ENCODE measurements around the gene TSFM.
"Not testable (repeated sequence)": the region's sequence is repeated elsewhere in the genome, so short reads cannot be mapped to it uniquely, and the experiment has no call there.

Gene TSFM

GRCh38 chr12:57815177-57816000, 32.8 kb downstream of the TSFM start:
- no peak for DNase-seq (ENCODE audit: low read depth, low spot score)

GRCh38 chr12:57816001-57816854, 33.6 kb downstream of the TSFM start:
- DNase-seq (ENCODE audit: low read depth, low spot score), result no peak

- no peak for DNase-seq (ENCODE audit: low read depth, low spot score)
Measured at GRCh38 chr12:57816855-57817151, 34.2 kb downstream of the TSFM start.

GRCh38 chr12:57817261-57817989, 34.8 kb downstream of the TSFM start:
- no peak for DNase-seq (ENCODE audit: low read depth, low spot score)

- DNase-seq (ENCODE audit: low read depth, low spot score), result not testable (repeated sequence)
Measured at GRCh38 chr12:57817990-57818331, 35.4 kb downstream of the TSFM start.

- not testable (repeated sequence) for DNase-seq (ENCODE audit: low read depth, low spot score)
Measured at GRCh38 chr12:57820119-57820518, 37.5 kb downstream of the TSFM start.

GRCh38 chr12:57821015-57821414, 38.4 kb downstream of the TSFM start:
- DNase-seq (ENCODE audit: low read depth, low spot score), result not testable (repeated sequence)

- no peak for DNase-seq (ENCODE audit: low read depth, low spot score)
Measured at GRCh38 chr12:57821474-57822214, 39.1 kb downstream of the TSFM start.

- no peak for DNase-seq (ENCODE audit: low read depth, low spot score)
Measured at GRCh38 chr12:57822392-57823130, 40.0 kb downstream of the TSFM start.

- no peak for DNase-seq (ENCODE audit: low read depth, low spot score)
Measured at GRCh38 chr12:57823131-57823907, 40.7 kb downstream of the TSFM start.

GRCh38 chr12:57823908-57824640, 41.5 kb downstream of the TSFM start:
- DNase-seq (ENCODE audit: low read depth, low spot score), result no peak

GRCh38 chr12:57825451-57825850, 42.9 kb downstream of the TSFM start:
- no peak for DNase-seq (ENCODE audit: low read depth, low spot score)

- DNase-seq (ENCODE audit: low read depth, low spot score), result no peak
Measured at GRCh38 chr12:57826400-57826799, 43.8 kb downstream of the TSFM start.

- DNase-seq (ENCODE audit: low read depth, low spot score), result no peak
Measured at GRCh38 chr12:57826966-57827365, 44.4 kb downstream of the TSFM start.

- no peak for DNase-seq (ENCODE audit: low read depth, low spot score)
Measured at GRCh38 chr12:57829025-57829777, 46.6 kb downstream of the TSFM start.

GRCh38 chr12:57830393-57830792, 47.8 kb downstream of the TSFM start:
- no peak for DNase-seq (ENCODE audit: low read depth, low spot score)

- no peak for DNase-seq (ENCODE audit: low read depth, low spot score)
Measured at GRCh38 chr12:57832966-57833365, 50.4 kb downstream of the TSFM start.

GRCh38 chr12:57833672-57834071, 51.1 kb downstream of the TSFM start:
- DNase-seq (ENCODE audit: low read depth, low spot score), result no peak

Measured in activated naive CD8-positive, alpha-beta T cell treated with anti-CD3 and anti-CD28 coated beads, Interleukin-2, amount 50 U/mL, for 16 hours (primary cell).